Cardiac fibroblast (primary cell): ENCODE data around the gene LBR.

Experiments used
- DNase-seq, 2 donors: peaks; one replicate each; pipeline versions ENCODE4 v3.0.0 to v3.0.0-alpha.2; 2010; ENCODE audit warnings: low read depth in 2 of 2
- H3K4me3 ChIP-seq, 2 donors: replicated peaks in 1 of 2; 1 replicate in 1 of 2; 2 replicates in 1 of 2; pipeline ENCODE4 v1.5.1; 2011; ENCODE audit warnings: low read depth in 2 of 2, low read length in 2 of 2, mild to moderate bottlenecking in 2 of 2, moderate library complexity in 1 of 2
- TF ChIP-seq, protein P1 (sequence below): IDR thresholded peaks from one replicate; pipeline ENCODE4 v1.5.1; 2011; ENCODE audit warnings: low read depth, mild to moderate bottlenecking, low read length, inconsistent platforms

The LBR gene

GRCh38 chr1:225460737-225461532 lies 33.1 kb upstream of the LBR start:
- no peak overlapping the region for H3K4me3 ChIP-seq
- DNase-seq: peak in 1 of 2 donors; percentile 19
- TF ChIP-seq, protein P1, sequence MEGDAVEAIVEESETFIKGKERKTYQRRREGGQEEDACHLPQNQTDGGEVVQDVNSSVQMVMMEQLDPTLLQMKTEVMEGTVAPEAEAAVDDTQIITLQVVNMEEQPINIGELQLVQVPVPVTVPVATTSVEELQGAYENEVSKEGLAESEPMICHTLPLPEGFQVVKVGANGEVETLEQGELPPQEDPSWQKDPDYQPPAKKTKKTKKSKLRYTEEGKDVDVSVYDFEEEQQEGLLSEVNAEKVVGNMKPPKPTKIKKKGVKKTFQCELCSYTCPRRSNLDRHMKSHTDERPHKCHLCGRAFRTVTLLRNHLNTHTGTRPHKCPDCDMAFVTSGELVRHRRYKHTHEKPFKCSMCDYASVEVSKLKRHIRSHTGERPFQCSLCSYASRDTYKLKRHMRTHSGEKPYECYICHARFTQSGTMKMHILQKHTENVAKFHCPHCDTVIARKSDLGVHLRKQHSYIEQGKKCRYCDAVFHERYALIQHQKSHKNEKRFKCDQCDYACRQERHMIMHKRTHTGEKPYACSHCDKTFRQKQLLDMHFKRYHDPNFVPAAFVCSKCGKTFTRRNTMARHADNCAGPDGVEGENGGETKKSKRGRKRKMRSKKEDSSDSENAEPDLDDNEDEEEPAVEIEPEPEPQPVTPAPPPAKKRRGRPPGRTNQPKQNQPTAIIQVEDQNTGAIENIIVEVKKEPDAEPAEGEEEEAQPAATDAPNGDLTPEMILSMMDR: no peak

DNA sequence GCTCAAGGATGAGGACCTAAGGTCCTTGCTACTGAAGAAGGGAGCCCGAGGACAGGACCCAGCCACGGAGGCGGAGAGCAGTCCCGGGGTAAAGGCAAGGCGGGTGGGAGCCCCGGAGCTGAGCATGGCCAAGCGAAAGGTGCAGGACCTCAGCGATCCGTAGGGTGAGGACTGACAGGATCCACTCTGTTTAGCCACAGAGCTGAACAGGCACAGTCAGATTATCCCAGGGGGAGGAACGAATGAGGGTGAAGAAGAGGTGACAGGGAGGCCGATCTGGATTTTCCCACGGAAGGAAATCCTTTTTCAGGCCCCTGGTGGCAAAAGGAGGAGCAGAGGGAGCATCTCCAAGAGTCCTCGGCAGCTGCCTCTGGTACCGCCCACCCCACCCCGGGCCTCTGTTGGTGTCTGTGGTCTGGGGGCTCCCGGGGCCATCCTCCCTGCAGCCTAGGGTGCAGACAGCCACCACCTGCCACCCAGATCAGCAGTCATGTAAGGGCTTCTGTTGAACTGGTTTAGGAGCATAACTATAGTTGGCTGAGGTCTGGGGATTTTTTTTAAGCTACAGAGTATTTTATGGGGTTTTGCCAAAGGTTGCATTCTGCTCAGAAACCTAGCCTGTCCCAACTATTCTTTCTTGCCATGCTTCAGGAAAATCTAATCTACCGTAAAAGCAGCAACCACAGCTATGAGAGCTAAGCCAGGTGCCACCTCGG lies 32.3 kb upstream of the LBR start:
- no peak overlapping the region for H3K4me3 ChIP-seq
- peak in 1 of 2 donors; percentile 48 for DNase-seq
- TF ChIP-seq, protein P1: peak; percentile 12

GRCh38 chr1:225458222-225458631 lies 30.4 kb upstream of the LBR start:
- TF ChIP-seq, protein P1: no peak

GRCh38 chr1:225454733-225455132 lies 26.9 kb upstream of the LBR start:
- TF ChIP-seq, protein P1: no peak
- peak; percentile 63 to 81 for DNase-seq

More at GRCh38 chr1:225458222-225458631, 30.4 kb upstream of the LBR start:
- DNase-seq: peak; percentile 45 to 53
- no peak overlapping the region for H3K4me3 ChIP-seq

DNA sequence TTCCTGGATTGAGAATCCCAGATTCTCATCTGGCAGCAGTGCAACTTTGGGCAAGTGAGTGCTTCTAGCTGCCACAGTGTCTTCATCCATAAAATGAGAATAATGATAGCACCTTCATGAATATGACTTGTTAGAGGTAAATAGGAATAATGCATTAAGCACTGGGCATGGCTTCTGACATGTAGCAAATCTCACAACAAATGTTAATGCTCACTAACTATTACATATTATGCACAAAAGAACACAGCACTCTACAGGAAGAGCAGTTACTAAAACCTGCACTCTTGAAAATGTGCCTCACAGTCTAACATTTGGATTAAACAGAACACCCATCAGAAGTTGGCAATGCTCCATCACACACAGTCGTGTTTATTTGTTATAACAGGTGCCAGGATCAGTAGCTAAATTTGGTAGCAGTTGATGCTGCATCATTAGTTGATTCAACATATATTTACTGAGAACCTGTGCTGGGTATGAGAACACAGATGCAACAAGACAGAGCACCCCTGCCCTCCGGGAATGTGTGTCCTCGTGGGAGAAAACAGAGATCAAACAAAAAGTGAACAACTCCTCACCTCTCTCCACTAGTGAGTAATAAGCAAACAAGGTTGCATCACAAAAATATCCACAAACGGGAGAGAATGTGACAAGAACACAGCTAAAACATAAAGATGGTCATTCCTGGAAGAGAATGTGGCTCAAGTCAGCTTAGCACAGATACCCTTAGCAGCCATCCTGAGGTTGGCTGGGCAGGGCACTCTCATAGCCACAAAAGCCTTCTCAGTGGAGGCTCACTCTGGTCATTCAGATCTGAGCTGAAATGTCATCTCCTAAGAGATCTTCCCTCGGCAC lies 26.2 kb upstream of the LBR start:
- TF ChIP-seq, protein P1: no peak
- peak in 1 of 2 donors; percentile 55 for DNase-seq
- H3K4me3 ChIP-seq: no peak overlapping the region

More at GRCh38 chr1:225454733-225455132, 26.9 kb upstream of the LBR start:
- no peak overlapping the region for H3K4me3 ChIP-seq

- no peak for DNase-seq
- TF ChIP-seq, protein P1: no peak
Observed at GRCh38 chr1:225451840-225452515, 24.1 kb upstream of the LBR start.

More at GRCh38 chr1:225451840-225452515, 24.1 kb upstream of the LBR start:
- H3K4me3 ChIP-seq: no peak overlapping the region
